H9 (cell line): ENCODE results near the gene OR2AG1. TPM values are rescaled to one million over a fixed set of nuclear protein-coding genes. Genes with fewer than 3 reads are reported as not detected.

Experiments used
- DNase-seq: peaks from one replicate; pipeline ENCODE4 v3.0.0-alpha.2; 2017
- H2AFZ ChIP-seq: one replicate; pipeline ENCODE4 v1.6.1; 2013; ENCODE audit warnings: mild to moderate bottlenecking, low read length, control low read depth, moderate library complexity
- H2AK5ac ChIP-seq: 2 replicates; pipeline ENCODE4 v1.6.1; 2013; ENCODE audit warnings: low read length, control low read depth, mixed read lengths; ENCODE audit not compliant: insufficient read length
- H2BK120ac ChIP-seq: one replicate; pipeline ENCODE4 v1.6.1; 2013; ENCODE audit warnings: low read depth, mild to moderate bottlenecking, low read length, control low read depth, inconsistent platforms; ENCODE audit not compliant: poor library complexity, severe bottlenecking
- H2BK12ac ChIP-seq: 2 replicates; pipeline ENCODE4 v1.6.1; 2013; ENCODE audit warnings: low read length, control low read depth, mixed read lengths, low read depth; ENCODE audit not compliant: insufficient read length
- H2BK15ac ChIP-seq: 2 replicates; pipeline ENCODE4 v1.6.1; 2013; ENCODE audit warnings: low read depth, low read length, control low read depth
- H2BK20ac ChIP-seq: one replicate; pipeline ENCODE4 v1.6.1; 2013; ENCODE audit warnings: low read depth, mild to moderate bottlenecking, low read length, control low read depth, inconsistent platforms; ENCODE audit not compliant: poor library complexity, severe bottlenecking
- H2BK5ac ChIP-seq: 2 replicates; pipeline ENCODE4 v1.6.1; 2013; ENCODE audit warnings: low read length, control low read depth, mixed read lengths; ENCODE audit not compliant: insufficient read length
- H3K14ac ChIP-seq: 2 replicates; pipeline ENCODE4 v1.6.1; 2013; ENCODE audit warnings: low read length, control low read depth; ENCODE audit not compliant: insufficient read depth
- H3K18ac ChIP-seq: 2 replicates; pipeline ENCODE4 v1.6.1; 2013; ENCODE audit warnings: low read depth, mild to moderate bottlenecking, mixed read lengths, low read length, control low read depth; ENCODE audit not compliant: insufficient read length
- H3K23ac ChIP-seq: 2 replicates; pipeline ENCODE4 v1.6.1; 2013; ENCODE audit warnings: low read length, control low read depth, mixed read lengths, low read depth; ENCODE audit not compliant: insufficient read length
- H3K23me2 ChIP-seq: 2 replicates; pipeline ENCODE4 v1.6.1; 2013; ENCODE audit warnings: low read depth, mild to moderate bottlenecking, mixed read lengths, low read length, control low read depth; ENCODE audit not compliant: insufficient read length, poor library complexity, severe bottlenecking
- H3K27ac ChIP-seq: 2 replicates; pipeline ENCODE4 v1.5.1; 2013; ENCODE audit warnings: low read length, control low read depth, mixed read lengths, low read depth; ENCODE audit not compliant: insufficient read length
- H3K27me3 ChIP-seq: 2 replicates; pipeline ENCODE4 v1.6.1; 2013; ENCODE audit warnings: low read length, control low read depth, inconsistent platforms; ENCODE audit not compliant: insufficient read depth
- H3K4ac ChIP-seq: 2 replicates; pipeline ENCODE4 v1.6.1; 2013; ENCODE audit warnings: low read depth, mild to moderate bottlenecking, control low read depth, inconsistent platforms, low read length, moderate library complexity
- H3K4me1 ChIP-seq: 2 replicates; pipeline ENCODE4 v1.6.1; 2013; ENCODE audit warnings: low read length, control low read depth, inconsistent platforms; ENCODE audit not compliant: insufficient read depth
- H3K4me2 ChIP-seq: 2 replicates; pipeline ENCODE4 v1.6.1; 2013; ENCODE audit warnings: low read length, control low read depth, mixed read lengths; ENCODE audit not compliant: insufficient read length, insufficient read depth
- H3K56ac ChIP-seq: 2 replicates; pipeline ENCODE4 v1.6.1; 2013; ENCODE audit warnings: low read depth, mild to moderate bottlenecking, mixed read lengths, low read length, control low read depth; ENCODE audit not compliant: insufficient read length
- H3K79me1 ChIP-seq: 2 replicates; pipeline ENCODE4 v1.6.1; 2013; ENCODE audit warnings: low read depth, mild to moderate bottlenecking, moderate library complexity, low read length, control low read depth, inconsistent platforms; ENCODE audit not compliant: insufficient read depth, poor library complexity, severe bottlenecking
- H3K79me2 ChIP-seq: 2 replicates; pipeline ENCODE4 v1.6.1; 2013; ENCODE audit warnings: low read length, control low read depth, inconsistent platforms; ENCODE audit not compliant: insufficient read depth
- H3K9ac ChIP-seq: 2 replicates; pipeline ENCODE4 v1.6.1; 2013; ENCODE audit warnings: low read length, control low read depth, mixed read lengths; ENCODE audit not compliant: insufficient read length; ENCODE audit errors: extremely low read depth
- H3K9me3 ChIP-seq: one replicate; pipeline ENCODE4 v1.6.1; 2013; ENCODE audit warnings: low read depth, low read length, inconsistent platforms; ENCODE audit not compliant: control insufficient read depth
- H3T11ph ChIP-seq: one replicate; pipeline ENCODE4 v1.6.1; 2013; ENCODE audit warnings: mild to moderate bottlenecking, low read length, control low read depth, inconsistent platforms
- H4K20me1 ChIP-seq: one replicate; pipeline ENCODE4 v1.6.1; 2013; ENCODE audit not compliant: control insufficient read depth, insufficient read length, insufficient read depth
- H4K5ac ChIP-seq: 2 replicates; pipeline ENCODE4 v1.6.1; 2013; ENCODE audit warnings: low read depth, mild to moderate bottlenecking, mixed read lengths, low read length, control low read depth; ENCODE audit not compliant: insufficient read length
- H4K8ac ChIP-seq: replicated peaks from 2 replicates; pipeline ENCODE4 v1.6.1; 2013; ENCODE audit warnings: low read length, control low read depth, mixed read lengths, low read depth; ENCODE audit not compliant: insufficient read length
- H4K91ac ChIP-seq: 2 replicates; pipeline ENCODE4 v1.6.1; 2013; ENCODE audit warnings: low read depth, mild to moderate bottlenecking, moderate library complexity, mixed read lengths, low read length, control low read depth; ENCODE audit not compliant: insufficient read length
- H3K27ac Mint-ChIP-seq, 3 experiments: 2 replicates in 2 of 3; 3 replicates in 1 of 3; pipeline ENCODE4 v1.8.0; 2020 to 2021; ENCODE audit warnings: mixed read lengths in 3 of 3, mild to moderate bottlenecking in 1 of 3, moderate library complexity in 1 of 3
- H3K27me3 Mint-ChIP-seq: 2 replicates; pipeline ENCODE4 v1.8.0; 2021; ENCODE audit warnings: low read depth, mild to moderate bottlenecking, moderate library complexity, mixed read lengths
- H3K36me3 Mint-ChIP-seq, 3 experiments: 2 replicates in 2 of 3; 3 replicates in 1 of 3; pipeline ENCODE4 v1.8.0; 2020 to 2021; ENCODE audit warnings: low read depth in 3 of 3, mixed read lengths in 3 of 3; ENCODE audit not compliant: insufficient read depth in 1 of 3
- H3K4me1 Mint-ChIP-seq, 2 experiments: 2 replicates each; pipeline ENCODE4 v1.8.0; 2020; ENCODE audit warnings: mixed read lengths in 2 of 2
- H3K4me3 Mint-ChIP-seq, 2 experiments: 2 replicates in 1 of 2; 3 replicates in 1 of 2; pipeline ENCODE4 v1.8.0; 2020 to 2021; ENCODE audit warnings: mild to moderate bottlenecking in 2 of 2, mixed read lengths in 2 of 2, moderate library complexity in 1 of 2
- H3K9me3 Mint-ChIP-seq, 2 experiments: 2 replicates in 1 of 2; 3 replicates in 1 of 2; pipeline ENCODE4 v1.8.0; 2020; ENCODE audit warnings: mild to moderate bottlenecking in 2 of 2, mixed read lengths in 2 of 2, moderate library complexity in 1 of 2
- WGBS: extraction: QIAGEN DNeasy Blood & Tissue Kit; methylation state at CpG from one replicate; pipeline ENCODE4 v1.1.7; 2013; ENCODE audit warnings: missing lambda C conversion rate, low lambda C conversion rate, mixed read lengths; ENCODE audit not compliant: insufficient read length; ENCODE audit errors: extremely low coverage; 5-methylcytosine and 5-hydroxymethylcytosine counted together
- total RNA-seq: library from RNA; stranded (reverse); gene quantifications from 2 replicates; pipeline ENCODE4 v1.2.1, GENCODE V29; 2021
- TF ChIP-seq, protein P1 (sequence below): fragments of 200-600 bp; sonication (generic); conservative IDR thresholded peaks from 3 replicates; pipeline ENCODE4 v1.8.0; 2021; ENCODE audit warnings: antibody characterized with exemption, mild to moderate bottlenecking

OR2AG1 gene
- total RNA-seq, 1 experiment from 2014 or later, result not detected

DNA sequence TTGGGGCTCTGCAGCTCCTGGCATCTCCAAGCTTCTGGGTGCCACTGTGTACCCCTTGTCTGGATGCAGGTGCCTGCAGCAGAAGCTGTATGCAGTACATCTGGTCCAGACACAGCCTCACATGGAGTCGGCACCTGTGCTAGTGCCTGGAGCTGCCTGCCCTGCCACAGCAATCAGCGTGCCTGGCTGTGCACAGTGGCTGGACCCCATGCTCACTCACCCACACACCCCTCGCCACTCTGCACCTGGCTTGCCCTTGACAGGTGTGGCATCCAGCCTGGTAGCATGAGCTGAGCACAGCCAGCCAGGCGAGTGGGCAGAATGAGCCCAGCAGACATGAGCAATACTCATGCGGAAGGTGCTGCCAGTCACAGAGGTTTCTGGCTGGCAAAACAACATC, 36.1 kb downstream of the OR2AG1 start:
- DNase-seq, result no peak
- H3K36me3 Mint-ChIP-seq, result no peaks in the 10 kb centered on the region; a peak in 2 of 7 replicates
- Histone ChIP-seq H3K23ac (no peak overlapping the region), H2BK12ac (no peak overlapping the region), H3K79me2 (no peaks in the 10 kb centered on the region), H3K4me1 (no peaks in the 10 kb centered on the region), H3K14ac (no peak overlapping the region; the same call in 1 of the 2 replicates), H3T11ph (no peak overlapping the region), H3K27me3 (no peaks in the 10 kb centered on the region), H3K27ac (no peak overlapping the region), H2AK5ac (no peak overlapping the region), H4K5ac (no peak overlapping the region), H3K79me1 (no peaks in the 10 kb centered on the region), H3K56ac (no peak overlapping the region), H3K23me2 (no peaks in the 10 kb centered on the region), H4K8ac (no peak overlapping the region), H4K20me1 (no peaks in the 10 kb centered on the region), H4K91ac (no peak overlapping the region), H3K18ac (no peak overlapping the region), H3K4ac (no peak overlapping the region), H3K9ac (no peak overlapping the region), H2AFZ (no peak overlapping the region), H2BK5ac (no peak overlapping the region), H3K4me2 (no peak overlapping the region), H3K9me3 (no peaks in the 10 kb centered on the region), H2BK20ac (no peak overlapping the region), H2BK120ac (no peak overlapping the region), H2BK15ac (no peak overlapping the region)
- WGBS, result no CpG with 5 or more reads among the region's 5 CpGs
- no peaks in the 10 kb centered on the region for H3K27me3 Mint-ChIP-seq
- peaks cover 4 to 5% of the 10 kb centered on the region in 2 experiments for H3K4me1 Mint-ChIP-seq
- no peak overlapping the region for H3K4me3 Mint-ChIP-seq
- TF ChIP-seq, protein P1, sequence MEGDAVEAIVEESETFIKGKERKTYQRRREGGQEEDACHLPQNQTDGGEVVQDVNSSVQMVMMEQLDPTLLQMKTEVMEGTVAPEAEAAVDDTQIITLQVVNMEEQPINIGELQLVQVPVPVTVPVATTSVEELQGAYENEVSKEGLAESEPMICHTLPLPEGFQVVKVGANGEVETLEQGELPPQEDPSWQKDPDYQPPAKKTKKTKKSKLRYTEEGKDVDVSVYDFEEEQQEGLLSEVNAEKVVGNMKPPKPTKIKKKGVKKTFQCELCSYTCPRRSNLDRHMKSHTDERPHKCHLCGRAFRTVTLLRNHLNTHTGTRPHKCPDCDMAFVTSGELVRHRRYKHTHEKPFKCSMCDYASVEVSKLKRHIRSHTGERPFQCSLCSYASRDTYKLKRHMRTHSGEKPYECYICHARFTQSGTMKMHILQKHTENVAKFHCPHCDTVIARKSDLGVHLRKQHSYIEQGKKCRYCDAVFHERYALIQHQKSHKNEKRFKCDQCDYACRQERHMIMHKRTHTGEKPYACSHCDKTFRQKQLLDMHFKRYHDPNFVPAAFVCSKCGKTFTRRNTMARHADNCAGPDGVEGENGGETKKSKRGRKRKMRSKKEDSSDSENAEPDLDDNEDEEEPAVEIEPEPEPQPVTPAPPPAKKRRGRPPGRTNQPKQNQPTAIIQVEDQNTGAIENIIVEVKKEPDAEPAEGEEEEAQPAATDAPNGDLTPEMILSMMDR, result no peak
- H3K9me3 Mint-ChIP-seq, result peaks cover 4 to 5% of the 10 kb centered on the region in 2 experiments; a peak in 4 of 5 replicates
- no peak overlapping the region for H3K27ac Mint-ChIP-seq
